Measurements from ENCODE around the gene PABPC4L.

PABPC4L gene

DNA sequence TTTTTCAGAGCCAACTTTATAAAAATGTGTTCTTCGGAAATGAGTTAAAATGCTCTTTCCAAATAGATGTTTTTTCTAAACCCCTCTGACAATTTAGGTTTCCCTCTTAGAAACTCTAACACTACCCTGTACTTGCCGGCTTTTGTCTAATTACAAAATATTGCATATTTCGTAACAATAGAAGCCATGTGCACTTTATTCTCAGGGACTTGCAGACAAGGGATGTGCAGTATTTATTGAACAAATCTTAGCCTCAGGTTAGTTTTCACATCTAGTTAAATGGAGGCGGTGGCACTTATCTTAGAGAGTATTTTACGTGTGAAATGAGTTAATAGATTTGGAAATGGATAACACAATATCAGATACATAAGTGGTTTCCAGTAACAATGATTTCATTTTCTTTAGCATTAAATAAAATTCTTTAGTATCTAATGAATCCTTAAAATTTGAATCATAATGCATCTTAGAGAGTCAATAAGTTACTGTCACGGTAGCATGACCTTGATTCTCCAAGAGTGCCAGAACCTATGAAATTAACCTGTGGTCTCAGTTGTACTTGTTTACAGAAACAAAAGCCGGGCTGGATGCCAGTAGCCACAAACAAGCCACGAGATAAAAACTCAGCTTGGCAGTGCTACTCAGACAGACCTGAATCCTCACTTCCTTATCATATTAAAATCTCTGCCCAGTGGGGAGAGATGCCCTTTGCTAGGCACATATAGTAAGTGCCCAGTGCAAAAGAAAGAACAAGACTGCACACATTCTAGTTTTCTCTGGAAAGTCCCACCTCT is 772 bp upstream of the PABPC4L start:
- TF ChIP-seq CTCF (conservative IDR thresholded peaks at IDR 0.05; ENCODE audit: low read depth, low read length) = no peak
- H3K4me3 ChIP-seq (ENCODE audit: low read depth, low read length) = no peak overlapping the region
- DNase-seq (ENCODE audit: low read depth) = peak; percentile 53

DNA sequence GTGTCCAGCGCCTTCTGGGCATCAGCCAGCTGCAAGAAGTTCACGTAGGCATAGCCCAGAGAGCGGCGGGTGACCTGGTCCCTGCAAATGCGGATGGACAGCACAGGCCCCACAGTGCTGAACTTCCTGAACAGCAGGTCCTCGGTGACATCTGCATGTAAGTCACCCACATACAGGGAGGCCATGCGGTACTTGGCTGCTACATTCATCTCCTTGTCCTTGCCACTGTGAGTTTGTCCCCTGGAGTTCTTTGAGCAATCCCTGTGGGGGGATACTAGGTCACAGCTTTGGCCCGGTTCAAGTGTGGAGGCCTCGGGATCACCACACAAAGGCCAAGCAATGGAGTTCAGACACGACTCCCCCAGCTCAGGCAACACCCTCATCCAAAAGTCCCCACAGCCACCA is 776 bp downstream of the PABPC4L start:
- H3K4me3 ChIP-seq (ENCODE audit: low read depth, low read length) = peak overlapping the region; percentile 65
- peak; percentile 13 for DNase-seq (ENCODE audit: low read depth)
- TF ChIP-seq CTCF (conservative IDR thresholded peaks at IDR 0.05; ENCODE audit: low read depth, low read length) = no peak

GRCh38 chr4:134189949-134190348 is 11.6 kb downstream of the PABPC4L start:
- H3K4me3 ChIP-seq (ENCODE audit: low read depth, low read length) = no peak overlapping the region
- TF ChIP-seq CTCF (conservative IDR thresholded peaks at IDR 0.05; ENCODE audit: low read depth, low read length) = no peak
- no peak for DNase-seq (ENCODE audit: low read depth)

DNA sequence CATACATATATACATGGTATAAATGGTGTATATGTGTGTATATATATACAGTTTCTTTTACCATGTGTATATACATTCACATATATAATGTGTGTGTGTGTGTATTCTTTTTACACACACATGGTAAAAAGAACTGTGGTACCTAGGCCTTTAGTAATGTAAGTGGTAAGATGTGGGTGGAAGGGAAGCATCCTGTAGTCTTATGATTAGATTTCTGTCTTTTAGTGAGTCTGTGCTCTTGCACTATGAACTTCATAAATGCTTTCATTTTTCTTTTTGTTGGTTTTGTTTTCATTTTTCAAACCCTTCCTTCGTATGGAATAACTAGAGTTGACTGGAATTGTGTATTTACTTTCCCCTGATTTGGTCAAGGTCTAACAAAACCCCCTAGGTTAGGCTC is 12.1 kb downstream of the PABPC4L start:
- DNase-seq (ENCODE audit: low read depth) = no peak
- H3K4me3 ChIP-seq (ENCODE audit: low read depth, low read length) = no peak overlapping the region
- no peak for TF ChIP-seq CTCF (conservative IDR thresholded peaks at IDR 0.05; ENCODE audit: low read depth, low read length)

DNA sequence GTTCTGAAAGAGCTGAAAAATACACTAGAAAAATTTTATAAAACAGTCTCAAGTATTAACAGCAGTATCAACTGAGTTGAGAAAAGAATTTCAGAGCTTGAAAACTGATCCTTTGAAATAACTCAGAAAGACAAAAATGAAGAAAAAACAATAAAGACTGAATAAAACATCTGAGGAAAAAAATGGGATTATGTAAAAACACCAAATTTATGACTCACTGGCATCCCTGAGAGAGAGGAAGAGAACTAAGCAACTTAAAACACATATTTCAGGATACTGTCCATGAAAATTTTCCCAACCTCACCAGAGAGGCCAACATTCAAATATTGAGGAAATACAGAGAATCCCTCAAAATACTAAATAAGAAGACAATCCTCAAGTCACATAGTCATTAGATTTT is 22.9 kb downstream of the PABPC4L start:
- DNase-seq (ENCODE audit: low read depth) = peak; percentile 12
- no peak for TF ChIP-seq CTCF (conservative IDR thresholded peaks at IDR 0.05; ENCODE audit: low read depth, low read length)
- no peak overlapping the region for H3K4me3 ChIP-seq (ENCODE audit: low read depth, low read length)

DNA sequence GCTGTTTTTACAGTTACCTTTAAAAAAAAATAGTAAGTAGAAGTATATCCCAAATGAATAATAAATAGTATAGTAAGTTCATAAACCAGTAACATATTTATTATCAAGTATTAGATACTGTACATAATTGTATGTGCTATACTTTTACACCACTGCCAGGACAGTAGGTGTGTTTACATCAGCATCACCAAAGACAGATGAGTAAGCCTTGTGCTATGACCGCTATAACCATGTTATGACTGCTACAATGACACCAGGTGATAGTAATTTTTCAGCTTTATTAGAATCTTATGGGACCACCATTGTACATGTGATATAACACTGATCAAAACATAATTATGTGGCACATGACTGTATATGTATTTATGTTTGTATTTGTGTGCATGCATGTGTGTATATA is 27.3 kb downstream of the PABPC4L start:
- DNase-seq (ENCODE audit: low read depth) = no peak
- H3K4me3 ChIP-seq (ENCODE audit: low read depth, low read length) = no peak overlapping the region
- TF ChIP-seq CTCF (conservative IDR thresholded peaks at IDR 0.05; ENCODE audit: low read depth, low read length) = no peak

DNA sequence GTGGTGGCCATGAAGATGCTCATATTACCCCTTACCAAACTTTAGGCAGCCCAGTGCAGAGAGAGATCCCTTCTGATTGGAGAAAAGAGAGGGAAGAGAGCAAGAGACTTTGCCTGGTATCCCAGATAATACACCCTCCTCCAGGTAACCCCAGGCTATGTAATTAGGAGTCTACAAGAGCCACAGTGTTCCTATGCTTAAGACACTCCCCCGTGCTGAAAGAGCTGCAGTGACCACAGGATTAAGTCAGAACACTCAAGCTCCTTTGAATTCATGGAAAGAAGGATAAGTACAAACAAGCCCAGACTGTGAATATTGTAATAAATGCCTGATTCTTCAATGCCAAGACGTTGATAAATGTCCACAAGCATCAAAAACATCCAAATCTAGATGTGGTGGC is 41.4 kb downstream of the PABPC4L start:
- no peak overlapping the region for H3K4me3 ChIP-seq (ENCODE audit: low read depth, low read length)
- no peak for TF ChIP-seq CTCF (conservative IDR thresholded peaks at IDR 0.05; ENCODE audit: low read depth, low read length)
- DNase-seq (ENCODE audit: low read depth) = no peak
